DMS153 treated with DMSO at 0.1 percent for 48 hours (cell line): ENCODE data around the gene KPNB1.

Experiments used
- DNase-seq: peaks from one replicate; lab custom pipeline; 2025; ENCODE audit not compliant: unreplicated experiment; lab: John Stamatoyannopoulos, UW

The KPNB1 gene

DNA sequence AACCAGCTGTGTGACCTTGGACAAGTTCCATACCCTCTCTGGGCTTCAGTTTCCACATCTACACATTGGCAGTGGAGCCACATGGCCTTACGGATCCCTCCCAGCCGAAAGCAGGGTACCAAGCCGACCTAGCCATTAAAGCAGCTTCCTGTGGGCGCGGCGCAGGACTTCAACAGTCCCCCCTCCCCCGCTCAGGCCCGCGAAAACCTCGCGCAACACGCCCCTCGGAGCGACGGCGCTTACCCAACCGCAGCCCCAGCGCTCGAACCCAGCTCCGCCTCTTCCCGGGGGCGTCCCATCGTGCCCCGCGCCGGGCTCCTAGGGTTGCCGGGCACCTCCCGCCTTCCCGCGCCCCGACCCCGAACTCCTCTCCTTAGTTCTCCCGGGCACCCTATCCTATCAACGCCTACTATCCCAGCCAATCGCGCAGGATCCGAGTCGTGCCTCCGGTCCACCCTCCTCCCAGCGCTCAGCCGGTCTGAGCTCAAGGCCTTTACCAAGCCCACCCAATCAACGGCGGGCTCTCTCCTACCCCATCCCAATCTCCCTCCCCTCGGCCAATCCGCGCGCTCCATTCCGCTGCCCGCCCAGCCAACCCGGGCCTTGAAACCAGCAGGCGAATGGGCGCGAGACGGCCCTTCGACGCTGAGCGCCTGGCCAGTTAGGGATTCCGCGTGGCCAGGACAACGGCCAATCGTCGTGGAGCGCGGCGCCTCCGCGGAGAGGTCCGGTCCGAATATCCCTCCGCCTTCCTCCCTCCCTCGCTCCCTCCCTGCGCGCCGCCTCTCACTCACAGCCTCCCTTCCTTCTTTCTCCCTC is at the start of gene KPNB1:
TSS of gene KPNB1 (plus strand) at position 767 of the 819 bp plus-strand sequence. CDS start 326 bp downstream, outside the sequence.
- DNase-seq, result peak; percentile 99

DNA sequence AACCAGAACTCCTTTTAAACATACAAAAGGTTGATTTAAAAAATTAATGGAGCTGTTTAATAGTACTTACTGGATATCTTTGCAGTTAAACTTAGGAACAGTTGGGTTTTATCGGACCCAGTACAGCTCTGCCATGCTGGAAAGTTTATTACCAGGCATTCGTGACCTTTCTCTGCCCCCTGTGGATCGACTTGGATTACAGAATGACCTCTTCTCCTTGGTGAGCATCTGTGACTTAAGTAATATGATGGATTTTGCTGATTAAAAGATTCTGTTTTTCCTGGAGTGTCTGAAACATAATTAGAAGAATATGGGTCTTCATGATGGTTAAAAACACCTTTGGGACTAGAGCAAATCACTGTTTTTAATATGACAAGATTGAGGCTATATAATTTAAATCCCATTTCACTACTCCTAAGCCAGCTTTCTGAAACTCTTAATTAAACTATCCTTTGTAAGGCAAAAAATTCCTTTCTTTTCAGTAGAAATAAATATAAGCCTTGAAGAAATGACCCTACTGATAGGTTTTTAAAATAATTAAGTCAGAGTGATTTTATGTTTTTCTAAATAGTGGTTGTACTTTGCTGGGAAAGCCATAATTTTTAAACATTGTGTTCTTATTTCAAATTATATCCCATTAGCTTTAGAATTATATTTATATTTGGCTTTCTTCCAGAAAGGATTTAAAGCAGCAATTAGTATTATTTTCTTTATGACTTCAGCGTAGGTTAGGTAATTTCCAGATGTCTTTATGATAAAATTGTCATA is 45.7 kb upstream of the KPNB1 start:
- no peak for DNase-seq

- DNase-seq, result no peak
Observed at GRCh38 chr17:47604598-47604927, 45.2 kb upstream of the KPNB1 start.

DNA sequence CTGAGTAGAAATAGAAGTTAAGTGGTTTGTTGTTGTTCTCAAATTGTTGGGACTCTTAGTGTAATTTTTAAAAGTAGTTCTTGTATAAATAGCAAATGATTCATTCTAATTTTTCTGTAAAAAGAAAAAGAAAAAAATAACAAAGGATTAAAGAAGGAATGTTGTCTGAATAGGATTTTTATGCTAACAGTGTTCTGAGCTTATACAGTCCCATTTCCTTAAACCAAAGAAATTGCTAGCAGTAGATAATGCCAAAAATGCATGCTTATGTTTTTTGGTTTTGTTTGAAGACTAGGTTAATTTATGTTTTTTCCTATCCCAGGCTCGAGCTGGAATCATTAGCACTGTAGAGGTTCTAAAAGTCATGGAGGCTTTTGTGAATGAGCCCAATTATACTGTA is 44.7 kb upstream of the KPNB1 start:
- no peak for DNase-seq

DNA sequence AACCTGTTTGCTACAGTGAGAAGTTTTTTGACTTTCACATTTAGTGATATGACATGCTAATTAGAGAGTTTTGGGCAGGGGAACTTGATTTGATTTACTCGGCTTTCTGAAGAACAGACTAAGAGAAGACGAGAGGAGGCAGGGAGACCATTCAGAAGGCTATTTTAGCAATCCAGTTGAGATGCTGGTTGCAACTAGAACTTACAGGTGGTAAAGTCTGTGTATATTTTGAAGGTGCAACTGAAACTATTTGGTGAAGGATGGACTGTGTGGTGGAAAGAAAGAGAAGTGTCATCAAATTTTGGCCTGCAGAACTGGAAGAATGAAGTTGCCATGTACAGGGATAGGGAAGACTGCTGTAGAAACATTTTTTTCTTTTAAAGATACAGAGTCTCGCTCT is 42.2 kb upstream of the KPNB1 start:
- DNase-seq, result no peak

DNA sequence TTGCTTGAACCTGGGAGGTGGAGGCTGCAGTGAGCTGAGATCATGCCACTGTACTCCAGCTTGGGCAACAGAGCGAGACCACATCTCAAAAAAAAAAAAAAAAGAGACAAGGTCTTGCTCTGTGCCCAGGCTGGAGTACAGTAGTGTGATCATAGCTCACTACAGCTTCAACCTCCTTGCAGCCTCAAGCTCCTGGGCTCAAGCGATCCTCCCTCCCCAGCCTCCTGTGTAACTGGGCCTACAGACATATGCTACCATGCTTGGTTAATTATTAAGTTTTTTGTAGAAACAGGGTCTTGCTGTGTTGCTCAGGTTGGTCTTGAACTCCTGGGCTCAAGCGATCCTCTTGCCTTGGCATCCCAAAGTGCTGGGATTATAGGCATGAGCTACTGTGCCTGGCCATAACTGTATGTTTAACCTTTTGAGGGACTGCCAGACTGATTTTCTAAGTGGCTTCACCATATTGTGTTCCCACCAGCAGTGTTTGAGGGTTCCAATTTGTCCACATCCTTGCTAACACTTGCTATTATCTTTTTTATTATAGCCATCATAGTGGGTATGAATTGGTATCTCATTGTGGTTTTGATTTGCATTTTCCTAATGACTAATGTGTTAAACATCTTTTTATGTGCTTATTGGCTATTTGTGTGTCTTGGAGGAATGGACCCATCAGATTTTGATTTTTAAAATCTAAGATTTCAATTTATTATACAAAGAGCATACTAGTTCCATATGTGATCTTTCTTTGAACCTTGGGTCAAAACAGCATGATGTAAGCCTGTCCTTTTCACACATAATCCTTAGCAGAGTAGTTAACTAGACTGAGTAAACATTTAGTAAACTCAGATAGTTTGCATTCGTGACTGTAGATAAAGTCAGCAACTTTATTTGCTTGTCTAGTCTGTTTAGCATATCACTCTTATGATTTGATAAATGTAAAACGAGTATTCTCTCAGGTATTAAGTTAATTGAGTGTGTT is 38.1 kb upstream of the KPNB1 start:
- DNase-seq, result no peak

- peak; percentile 49 for DNase-seq
Observed at GRCh38 chr17:47615766-47616424, 33.8 kb upstream of the KPNB1 start.

- no peak for DNase-seq
Observed at GRCh38 chr17:47618410-47618809, 31.3 kb upstream of the KPNB1 start.

- no peak for DNase-seq
Observed at GRCh38 chr17:47620503-47621245, 29.0 kb upstream of the KPNB1 start.

DNA sequence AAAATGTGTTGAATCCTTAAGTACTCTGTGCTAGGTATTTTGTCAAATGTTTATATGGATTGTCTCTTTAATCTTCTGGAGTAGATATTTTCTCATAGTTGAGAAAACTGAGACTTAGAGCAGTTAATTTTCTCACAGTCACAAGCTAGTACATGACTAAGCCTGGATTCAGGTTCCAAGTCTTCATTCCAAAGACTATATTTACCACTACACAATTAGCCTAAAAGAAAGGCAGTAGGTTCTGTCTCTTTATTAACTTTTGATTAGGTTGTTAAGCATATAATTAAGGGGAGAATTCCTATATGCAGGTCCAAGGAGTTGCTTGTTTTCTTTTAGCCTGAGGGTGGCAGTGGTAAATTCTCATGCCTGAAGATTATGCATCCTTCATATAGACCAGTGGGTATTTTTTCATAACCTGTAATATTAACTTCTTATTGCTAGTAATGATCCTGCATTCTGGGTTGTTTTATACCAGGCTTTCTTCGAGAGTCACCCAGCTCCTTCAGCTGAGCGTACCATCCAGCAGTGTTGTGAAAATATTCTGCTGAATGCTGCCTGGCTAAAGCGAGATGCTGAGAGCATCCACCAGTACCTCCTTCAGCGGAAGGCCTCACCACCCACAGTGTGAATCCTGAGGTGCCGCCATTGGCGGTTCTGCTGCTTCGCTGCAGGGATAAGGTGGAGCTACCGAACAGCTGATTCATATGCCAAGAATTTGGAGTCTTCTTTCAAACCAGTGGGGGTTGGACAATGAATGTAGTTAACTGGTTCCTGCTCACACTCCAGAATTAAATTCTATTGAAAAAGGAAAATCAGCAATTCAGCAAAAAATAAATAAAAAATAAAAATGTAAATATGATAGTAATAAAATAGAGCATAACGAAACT is 28.2 kb upstream of the KPNB1 start:
- DNase-seq, result no peak

DNA sequence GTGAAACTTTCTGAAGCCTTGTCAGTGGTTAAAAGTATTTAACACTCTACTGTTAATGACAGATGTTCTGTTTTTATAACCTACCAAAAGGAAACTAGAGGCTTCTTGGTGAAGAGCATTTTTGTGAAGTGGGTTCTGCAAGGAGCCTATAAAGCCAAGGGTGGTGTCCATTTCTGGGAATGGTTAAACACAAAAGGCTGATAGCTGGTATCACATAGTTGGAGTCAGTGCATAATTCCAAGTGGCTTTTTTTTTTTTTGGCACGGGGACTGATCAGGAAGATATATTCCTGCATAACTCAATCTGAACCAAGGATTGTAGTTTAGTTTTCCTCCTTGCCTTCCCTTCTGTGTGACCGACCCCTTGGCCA is 27.6 kb upstream of the KPNB1 start:
- no peak for DNase-seq

DNA sequence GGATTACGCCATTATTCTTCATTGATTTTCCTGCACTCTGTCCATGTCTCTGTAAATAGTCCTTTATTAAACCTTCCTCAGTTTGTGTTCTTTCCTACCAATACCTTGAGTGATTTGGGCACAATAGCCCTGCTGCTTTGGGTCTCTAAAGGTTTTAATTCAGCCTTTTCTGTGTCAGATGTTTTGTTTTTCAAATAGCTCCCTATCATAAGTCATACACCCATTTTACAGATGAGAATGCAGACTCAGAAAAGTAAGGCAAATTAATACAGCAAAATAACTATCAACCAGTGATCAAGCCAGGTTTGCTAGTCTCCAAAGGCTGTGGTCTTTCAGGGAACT is 25.0 kb upstream of the KPNB1 start:
- no peak for DNase-seq

DNA sequence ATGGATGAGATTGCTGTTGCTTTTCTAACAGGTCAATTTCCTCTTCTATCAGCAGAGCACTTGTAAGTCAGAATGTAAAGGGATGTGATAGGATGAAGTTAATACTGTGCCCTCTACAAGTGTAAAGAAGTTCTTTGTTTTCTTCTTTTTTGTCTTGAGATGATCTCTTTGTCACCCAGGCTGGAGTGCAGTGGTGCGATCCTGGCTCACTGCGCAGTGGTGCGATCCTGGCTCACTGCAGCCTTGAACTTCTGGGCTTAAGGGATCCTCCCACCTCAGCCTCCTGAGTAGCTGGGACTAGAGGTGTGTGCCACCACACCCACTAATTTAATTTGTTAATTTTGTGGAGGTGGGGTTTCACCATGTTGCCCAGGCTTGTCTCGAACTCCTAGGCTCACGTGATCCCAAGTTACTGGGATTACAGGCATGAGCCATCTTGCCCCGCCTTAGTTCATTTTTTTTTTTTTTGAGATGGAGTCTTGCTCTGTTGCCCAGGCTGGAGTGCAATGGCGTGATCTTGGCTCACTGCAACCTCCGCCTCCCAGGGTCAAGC is 21.6 kb upstream of the KPNB1 start:
- no peak for DNase-seq

DNA sequence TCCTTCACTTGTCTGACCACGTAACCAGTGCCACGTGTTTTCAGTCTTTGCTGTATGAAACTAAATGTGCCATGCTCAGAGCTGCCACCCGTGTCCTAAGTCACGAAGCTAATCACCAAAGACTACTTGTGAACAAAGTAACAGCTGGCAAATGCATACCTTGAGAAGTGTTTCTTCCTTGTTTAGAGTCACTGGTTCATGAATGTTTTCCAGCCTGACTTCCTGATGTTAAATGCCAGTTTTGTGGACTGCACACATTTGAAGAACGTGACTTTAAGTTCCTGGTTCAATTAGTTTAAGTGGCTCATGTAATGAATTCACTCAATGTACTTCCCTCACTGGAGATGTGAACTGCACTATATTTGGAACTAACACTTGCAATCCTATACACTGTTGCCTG is 19.9 kb upstream of the KPNB1 start:
- DNase-seq, result no peak

GRCh38 chr17:47630614-47631013 is 19.1 kb upstream of the KPNB1 start:
- DNase-seq, result no peak

- no peak for DNase-seq
Observed at GRCh38 chr17:47632991-47633390, 16.7 kb upstream of the KPNB1 start.

GRCh38 chr17:47633996-47634395 is 15.7 kb upstream of the KPNB1 start:
- DNase-seq, result no peak

- DNase-seq, result no peak
Observed at GRCh38 chr17:47634870-47635269, 14.8 kb upstream of the KPNB1 start.

- DNase-seq, result no peak
Observed at GRCh38 chr17:47635734-47636133, 14.0 kb upstream of the KPNB1 start.
